Neural cell (in vitro differentiated cells): Measurements from ENCODE around the gene OTULIN. TPM values are rescaled to one million over a fixed set of nuclear protein-coding genes. Genes with fewer than 3 reads are reported as not detected.

Experiments
- H2AFZ ChIP-seq: fragments of 200-600, 300-800 bp; sonication (generic), shearing (Covaris generic); 2 replicates; pipeline ENCODE4 v1.6.0; 2014; ENCODE audit warnings: low read depth, mild to moderate bottlenecking, antibody characterized with exemption, low read length, moderate library complexity
- H3F3A ChIP-seq: fragments of 200-600 bp; shearing (Covaris generic); 2 replicates; pipeline ENCODE4 v1.6.1; 2016; ENCODE audit warnings: mild to moderate bottlenecking, moderate library complexity, mixed read lengths, antibody characterized with exemption, low read length; ENCODE audit not compliant: insufficient read depth, poor library complexity, severe bottlenecking
- H3K27ac ChIP-seq: fragments of 200-600, 300-800 bp; sonication (generic), shearing (Covaris generic); 2 replicates; pipeline ENCODE4 v1.5.1; 2014; ENCODE audit warnings: mild to moderate bottlenecking, low read length, moderate library complexity
- H3K27me3 ChIP-seq: fragments of 300-800, 200-600 bp; sonication (generic), shearing (Covaris generic); 2 replicates; pipeline ENCODE4 v1.6.0; 2014; ENCODE audit warnings: mild to moderate bottlenecking, low read depth, low read length, moderate library complexity; ENCODE audit not compliant: insufficient read depth
- H3K36me3 ChIP-seq: fragments of 300-800, 200-600 bp; sonication (generic), shearing (Covaris generic); 2 replicates; pipeline ENCODE4 v1.5.1; 2014; ENCODE audit warnings: mild to moderate bottlenecking, antibody characterized with exemption, low read length, moderate library complexity; ENCODE audit not compliant: insufficient read depth
- H3K4me2 ChIP-seq: fragments of 300-800, 200-600 bp; sonication (generic), shearing (Covaris generic); 2 replicates; pipeline ENCODE4 v1.6.0; 2014; ENCODE audit warnings: mild to moderate bottlenecking, low read length
- H3K4me3 ChIP-seq: fragments of 300-800, 200-600 bp; sonication (generic), shearing (Covaris generic); 2 replicates; pipeline ENCODE4 v1.5.1; 2014; ENCODE audit warnings: mild to moderate bottlenecking, low read length, moderate library complexity
- H3K79me2 ChIP-seq: fragments of 200-600 bp; shearing (Covaris generic); replicated peaks from 2 replicates; pipeline ENCODE4 v1.6.0; 2014; ENCODE audit warnings: mild to moderate bottlenecking, low read length, moderate library complexity; ENCODE audit not compliant: insufficient read depth
- H3K9ac ChIP-seq: fragments of 300-800, 200-600 bp; sonication (generic), shearing (Covaris generic); 2 replicates; pipeline ENCODE4 v1.6.1; 2016; ENCODE audit warnings: mild to moderate bottlenecking, low read length, mixed read lengths
- H3K9me2 ChIP-seq: fragments of 200-600 bp; shearing (Covaris generic); 2 replicates; pipeline ENCODE4 v1.6.1; 2016; ENCODE audit warnings: mild to moderate bottlenecking, low read length, mixed read lengths; ENCODE audit not compliant: insufficient read depth
- H3K9me3 ChIP-seq: fragments of 200-600, 300-800 bp; sonication (generic), shearing (Covaris generic); 2 replicates; pipeline ENCODE4 v1.6.1; 2016; ENCODE audit warnings: mild to moderate bottlenecking, mixed run types, low read length, moderate library complexity, mixed read lengths
- H4K20me1 ChIP-seq: fragments of 200-600 bp; shearing (Covaris generic); 2 replicates; pipeline ENCODE4 v1.6.1; 2016; ENCODE audit warnings: mild to moderate bottlenecking, mixed run types; ENCODE audit not compliant: insufficient read depth
- EP300 ChIP-seq: fragments of 450-650 bp; conservative IDR thresholded peaks from 2 replicates; pipeline ENCODE4 v1.6.1; 2014; ENCODE audit warnings: antibody characterized with exemption, mild to moderate bottlenecking, moderate library complexity; ENCODE audit not compliant: poor library complexity, severe bottlenecking
- EZH2 ChIP-seq: fragments of 200-600, 300-800 bp; shearing (Covaris generic), sonication (generic); IDR thresholded peaks from 2 replicates; pipeline ENCODE4 v1.6.1; 2014; ENCODE audit warnings: antibody characterized with exemption, low read length, borderline replicate concordance, mild to moderate bottlenecking; ENCODE audit not compliant: insufficient read depth, poor library complexity, severe bottlenecking
- MXI1 ChIP-seq: fragments of 450-650 bp; conservative IDR thresholded peaks from 2 replicates; pipeline ENCODE4 v1.6.1; 2014; ENCODE audit warnings: antibody characterized with exemption, mild to moderate bottlenecking; ENCODE audit not compliant: poor library complexity, severe bottlenecking
- POLR2AphosphoS5 ChIP-seq: IDR thresholded peaks from 2 replicates; pipeline ENCODE4 v1.6.1; 2012
- RAD21 ChIP-seq: fragments of 450-650 bp; conservative IDR thresholded peaks from 2 replicates; pipeline ENCODE4 v1.6.1; 2014; ENCODE audit warnings: antibody characterized with exemption, mild to moderate bottlenecking, moderate library complexity
- REST ChIP-seq: IDR thresholded peaks from 2 replicates; pipeline ENCODE4 v1.6.1; 2012; ENCODE audit warnings: borderline replicate concordance
- SMC3 ChIP-seq: fragments of 450-650 bp; conservative IDR thresholded peaks from 2 replicates; pipeline ENCODE4 v1.6.1; 2014; ENCODE audit warnings: antibody characterized with exemption, mild to moderate bottlenecking, moderate library complexity; ENCODE audit not compliant: poor library complexity
- TAF1 ChIP-seq: IDR thresholded peaks from 2 replicates; pipeline ENCODE4 v1.6.1; 2012; ENCODE audit warnings: low read depth
- polyA plus RNA-seq: library from polyadenylated mRNA; depleted of rRNA; stranded (reverse); fragments of >200 nt; gene quantifications from 2 replicates; pipeline ENCODE4 v1.2.3, GENCODE V29; 2014
- TF ChIP-seq, protein P1 (sequence below): fragments of 450-650 bp; IDR thresholded peaks from 2 replicates; pipeline ENCODE4 v1.5.1; 2014; ENCODE audit warnings: antibody characterized with exemption, mild to moderate bottlenecking, moderate library complexity; ENCODE audit not compliant: poor library complexity, severe bottlenecking

Gene OTULIN
- polyA plus RNA-seq, 1 donor from 2014 or later = 19.9 TPM

DNA sequence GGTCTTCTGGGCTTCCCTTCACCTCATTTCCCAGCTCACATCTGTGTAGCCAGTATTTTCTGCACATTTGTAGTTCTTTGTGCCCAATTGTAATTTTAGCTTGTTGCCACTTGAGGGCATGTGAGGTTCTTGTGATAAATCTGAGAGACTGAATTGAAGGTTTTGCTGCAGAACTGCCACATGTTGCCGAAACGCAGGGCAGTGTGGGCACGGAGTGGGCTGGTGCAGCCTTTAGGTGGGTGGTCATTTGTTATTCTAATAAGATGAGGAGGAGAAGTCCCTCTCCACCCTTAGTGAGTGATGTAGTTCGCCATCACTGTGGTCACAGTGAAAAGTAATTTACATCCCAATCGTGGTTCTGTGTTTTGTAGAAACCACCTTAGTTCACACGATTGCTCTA lies 21.2 kb downstream of the OTULIN start:
- H3K27ac ChIP-seq = no peak overlapping the region
- TF ChIP-seq RAD21 = peak; percentile 87
- TF ChIP-seq, protein P1, sequence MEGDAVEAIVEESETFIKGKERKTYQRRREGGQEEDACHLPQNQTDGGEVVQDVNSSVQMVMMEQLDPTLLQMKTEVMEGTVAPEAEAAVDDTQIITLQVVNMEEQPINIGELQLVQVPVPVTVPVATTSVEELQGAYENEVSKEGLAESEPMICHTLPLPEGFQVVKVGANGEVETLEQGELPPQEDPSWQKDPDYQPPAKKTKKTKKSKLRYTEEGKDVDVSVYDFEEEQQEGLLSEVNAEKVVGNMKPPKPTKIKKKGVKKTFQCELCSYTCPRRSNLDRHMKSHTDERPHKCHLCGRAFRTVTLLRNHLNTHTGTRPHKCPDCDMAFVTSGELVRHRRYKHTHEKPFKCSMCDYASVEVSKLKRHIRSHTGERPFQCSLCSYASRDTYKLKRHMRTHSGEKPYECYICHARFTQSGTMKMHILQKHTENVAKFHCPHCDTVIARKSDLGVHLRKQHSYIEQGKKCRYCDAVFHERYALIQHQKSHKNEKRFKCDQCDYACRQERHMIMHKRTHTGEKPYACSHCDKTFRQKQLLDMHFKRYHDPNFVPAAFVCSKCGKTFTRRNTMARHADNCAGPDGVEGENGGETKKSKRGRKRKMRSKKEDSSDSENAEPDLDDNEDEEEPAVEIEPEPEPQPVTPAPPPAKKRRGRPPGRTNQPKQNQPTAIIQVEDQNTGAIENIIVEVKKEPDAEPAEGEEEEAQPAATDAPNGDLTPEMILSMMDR = peak; percentile 89
- no peak for TF ChIP-seq REST
- no peak for TF ChIP-seq POLR2AphosphoS5
- no peak for TF ChIP-seq MXI1
- no peak for TF ChIP-seq EP300
- no peak for TF ChIP-seq TAF1
- peak; percentile 94 for TF ChIP-seq SMC3
- no peak for TF ChIP-seq EZH2
- no peaks in the 10 kb centered on the region for H3K79me2 ChIP-seq
- no peak overlapping the region for H3K4me3 ChIP-seq
- no peaks in the 10 kb centered on the region for H3K9me2 ChIP-seq
- no peak overlapping the region for H2AFZ ChIP-seq
- no peak overlapping the region for H3K9ac ChIP-seq
- peaks cover 15% of the 10 kb centered on the region for H3K36me3 ChIP-seq
- no peak overlapping the region for H3K4me2 ChIP-seq
- H3F3A ChIP-seq = no peaks in the 10 kb centered on the region
- no peaks in the 10 kb centered on the region for H3K27me3 ChIP-seq
- H3K9me3 ChIP-seq = no peaks in the 10 kb centered on the region
- no peaks in the 10 kb centered on the region for H4K20me1 ChIP-seq

GRCh38 chr5:14686517-14686916 lies 22.0 kb downstream of the OTULIN start:
- TF ChIP-seq REST (no peak), RAD21 (no peak), EP300 (no peak), TAF1 (no peak), MXI1 (no peak), EZH2 (no peak), POLR2AphosphoS5 (no peak), SMC3 (no peak)
- TF ChIP-seq, protein P1 = no peak
- Histone ChIP-seq H3K36me3 (peaks cover 16% of the 10 kb centered on the region), H3K9me3 (no peaks in the 10 kb centered on the region)

More at GRCh38 chr5:14686517-14686916, 22.0 kb downstream of the OTULIN start:
- no peak overlapping the region for H3K9ac ChIP-seq
- no peak overlapping the region for H2AFZ ChIP-seq
- no peak overlapping the region for H3K4me2 ChIP-seq
- no peaks in the 10 kb centered on the region for H3K27me3 ChIP-seq
- no peaks in the 10 kb centered on the region for H3K9me2 ChIP-seq
- H3K4me3 ChIP-seq = no peak overlapping the region
- H3K27ac ChIP-seq = no peak overlapping the region
- no peaks in the 10 kb centered on the region for H3F3A ChIP-seq
- H4K20me1 ChIP-seq = no peaks in the 10 kb centered on the region
- H3K79me2 ChIP-seq = no peaks in the 10 kb centered on the region
